ENCODE results near the gene TNFAIP6. TPM values are rescaled to one million over a fixed set of nuclear protein-coding genes. Genes with fewer than 3 reads are reported as not detected.
A peak's percentile ranks its signal among the peaks of the same experiment; 100 is the strongest.
"Not testable (repeated sequence)": the region's sequence is repeated elsewhere in the genome, so short reads cannot be mapped to it uniquely, and the experiment has no call there.

Gene TNFAIP6
- 1 to 10 TPM; 2.4 to 5.5 (median 3.0) TPM for polyA plus RNA-seq (ENCODE audit: insufficient read depth in 1 of 5, insufficient read length in 5 of 5, low replicate concordance in 1 of 5)
- long read RNA-seq, donor 1, partial matches to known transcripts, result 42 of 62 reads
- long read RNA-seq, donor 1, other reads (novel, unspliced or antisense), result 19 of 62 reads
- long read RNA-seq, donor 2, partial matches to known transcripts, result 0 of 1 reads
- long read RNA-seq, donor 2, other reads (novel, unspliced or antisense), result 0 of 1 reads
- long read RNA-seq, donor 3, partial matches to known transcripts, result 0 of 2 reads
- long read RNA-seq, donor 3, other reads (novel, unspliced or antisense), result 0 of 2 reads
- long read RNA-seq, donor 4, partial matches to known transcripts, result 0 of 1 reads
- long read RNA-seq, donor 4, other reads (novel, unspliced or antisense), result 0 of 1 reads
- long read RNA-seq, donor 5, partial matches to known transcripts, result 0 of 4 reads
- long read RNA-seq, donor 5, other reads (novel, unspliced or antisense), result 0 of 4 reads
- long read RNA-seq, donor 6, partial matches to known transcripts, result 0 of 1 reads
- long read RNA-seq, donor 6, other reads (novel, unspliced or antisense), result 0 of 1 reads
- long read RNA-seq, donor 7, partial matches to known transcripts, result 0 of 2 reads
- long read RNA-seq, donor 7, other reads (novel, unspliced or antisense), result 0 of 2 reads
- long read RNA-seq, donor 8, result 0 reads

- peak; percentile 74 to 84 for DNase-seq
These were observed at the start of gene TNFAIP6 for GRCh38 chr2:151357359-151357758. TNFAIP6 (plus strand) TSS chr2:151357592; CDS start chr2:151357667, 75 bp downstream.

GRCh38 chr2:151310313-151310712, 47.1 kb upstream of the TNFAIP6 start:
- DNase-seq, result not testable (repeated sequence)

- DNase-seq, result not testable (repeated sequence)
These were observed 45.0 kb upstream of the TNFAIP6 start for GRCh38 chr2:151312440-151312839.

GRCh38 chr2:151315381-151315903, 42.0 kb upstream of the TNFAIP6 start:
- DNase-seq, result peak; percentile 45 to 57

- DNase-seq, result no peak
These were observed 31.8 kb upstream of the TNFAIP6 start for GRCh38 chr2:151325581-151326095.

GRCh38 chr2:151326554-151326953, 30.8 kb upstream of the TNFAIP6 start:
- DNase-seq, result no peak

- DNase-seq, result no peak
These were observed 27.4 kb upstream of the TNFAIP6 start for GRCh38 chr2:151329998-151330397.

GRCh38 chr2:151333083-151333482, 24.3 kb upstream of the TNFAIP6 start:
- DNase-seq, result no peak

GRCh38 chr2:151334082-151334815, 23.1 kb upstream of the TNFAIP6 start:
- DNase-seq, result no peak

GRCh38 chr2:151336863-151337371, 20.5 kb upstream of the TNFAIP6 start:
- DNase-seq, result no peak

- no peak for DNase-seq
These were observed 19.7 kb upstream of the TNFAIP6 start for GRCh38 chr2:151337643-151338042.

- no peak for DNase-seq
These were observed 19.3 kb upstream of the TNFAIP6 start for GRCh38 chr2:151338115-151338514.

GRCh38 chr2:151343073-151343472, 14.3 kb upstream of the TNFAIP6 start:
- DNase-seq, result no peak

GRCh38 chr2:151344191-151344590, 13.2 kb upstream of the TNFAIP6 start:
- not testable (repeated sequence) for DNase-seq

- DNase-seq, result no peak
These were observed 12.5 kb upstream of the TNFAIP6 start for GRCh38 chr2:151344906-151345305.

GRCh38 chr2:151347294-151347693, 10.1 kb upstream of the TNFAIP6 start:
- DNase-seq, result no peak

- DNase-seq, result no peak
These were observed 9.5 kb upstream of the TNFAIP6 start for GRCh38 chr2:151347906-151348305.

GRCh38 chr2:151350579-151351195, 6.7 kb upstream of the TNFAIP6 start:
- no peak for DNase-seq

GRCh38 chr2:151353995-151354394, 3.4 kb upstream of the TNFAIP6 start:
- DNase-seq, result no peak

- DNase-seq, result no peak
These were observed 2.6 kb upstream of the TNFAIP6 start for GRCh38 chr2:151354807-151355206.

All from right lung (tissue), 10 donors.